Neuronal stem cell (in vitro differentiated cells): Measurements from ENCODE around the gene DEFB119.

Experiments used
- DNase-seq: peaks from one replicate; pipeline ENCODE4 v3.0.0-alpha.2; 2013; ENCODE audit warnings: low spot score
- H2AFZ ChIP-seq: one replicate; pipeline ENCODE4 v1.6.1; 2013; ENCODE audit warnings: mild to moderate bottlenecking, low read length, inconsistent platforms
- H2AK5ac ChIP-seq: 2 replicates; pipeline ENCODE4 v1.6.1; 2013; ENCODE audit warnings: low read depth, mild to moderate bottlenecking, inconsistent platforms, low read length, moderate library complexity, mixed read lengths
- H2BK120ac ChIP-seq: 2 replicates; pipeline ENCODE4 v1.6.1; 2013; ENCODE audit warnings: low read depth, mild to moderate bottlenecking, inconsistent platforms, low read length, moderate library complexity, mixed read lengths
- H2BK12ac ChIP-seq: one replicate; pipeline ENCODE4 v1.6.1; 2013; ENCODE audit warnings: low read length, inconsistent platforms
- H2BK15ac ChIP-seq: 2 replicates; pipeline ENCODE4 v1.6.1; 2013; ENCODE audit warnings: mild to moderate bottlenecking, low read length, inconsistent platforms, mixed read lengths
- H2BK5ac ChIP-seq: one replicate; pipeline ENCODE4 v1.6.1; 2013; ENCODE audit warnings: inconsistent platforms, mild to moderate bottlenecking, low read length, moderate library complexity
- H3K14ac ChIP-seq: one replicate; pipeline ENCODE4 v1.6.1; 2013; ENCODE audit warnings: low read length, inconsistent platforms
- H3K18ac ChIP-seq: 2 replicates; pipeline ENCODE4 v1.6.1; 2013; ENCODE audit warnings: low read length, inconsistent platforms
- H3K23ac ChIP-seq: 2 replicates; pipeline ENCODE4 v1.6.1; 2013; ENCODE audit warnings: low read depth, mild to moderate bottlenecking, mixed read lengths, low read length, inconsistent platforms; ENCODE audit not compliant: poor library complexity
- H3K27ac ChIP-seq: replicated peaks from 3 replicates; pipeline ENCODE4 v1.5.1; 2013; ENCODE audit warnings: low read length, inconsistent platforms
- H3K27me3 ChIP-seq, 3 experiments: 2 replicates each; pipeline ENCODE4 v1.6.1; 2013; ENCODE audit warnings: low read length in 3 of 3, mild to moderate bottlenecking in 2 of 3, inconsistent platforms in 1 of 3, low read depth in 1 of 3, mixed read lengths in 1 of 3, moderate library complexity in 1 of 3; ENCODE audit not compliant: control insufficient read depth in 3 of 3, insufficient read depth in 3 of 3
- H3K36me3 ChIP-seq, 2 donors: replicated peaks in 1 of 2; 2 replicates each; pipeline ENCODE4 v1.6.1; 2013; ENCODE audit warnings: low read length in 2 of 2; ENCODE audit not compliant: control insufficient read depth in 2 of 2, insufficient read depth in 2 of 2
- H3K4ac ChIP-seq: 2 replicates; pipeline ENCODE4 v1.6.1; 2013; ENCODE audit warnings: inconsistent platforms, mild to moderate bottlenecking, low read length, moderate library complexity
- H3K4me1 ChIP-seq, 2 donors: 1 replicate in 1 of 2; 2 replicates in 1 of 2; pipeline ENCODE4 v1.6.1; 2013; ENCODE audit warnings: low read length in 2 of 2, low read depth in 1 of 2; ENCODE audit not compliant: control insufficient read depth in 2 of 2, insufficient read depth in 1 of 2
- H3K4me2 ChIP-seq: one replicate; pipeline ENCODE4 v1.6.1; 2013; ENCODE audit warnings: mild to moderate bottlenecking, low read length, inconsistent platforms; ENCODE audit not compliant: insufficient read depth, poor library complexity, severe bottlenecking
- H3K4me3 ChIP-seq, 2 donors: 2 replicates each; pipeline ENCODE4 v1.5.1; 2013; ENCODE audit warnings: low read length in 2 of 2, mild to moderate bottlenecking in 2 of 2, inconsistent platforms in 1 of 2, moderate library complexity in 1 of 2
- H3K79me1 ChIP-seq: one replicate; pipeline ENCODE4 v1.6.1; 2013; ENCODE audit warnings: low read depth, mild to moderate bottlenecking, inconsistent platforms, low read length, moderate library complexity
- H3K9ac ChIP-seq: one replicate; pipeline ENCODE4 v1.6.1; 2013; ENCODE audit warnings: mild to moderate bottlenecking, low read depth, low read length, inconsistent platforms; ENCODE audit not compliant: poor library complexity
- H3K9me3 ChIP-seq, 2 donors: replicated peaks in 1 of 2; 2 replicates each; pipeline versions ENCODE3 to v1.6.1; 2013; ENCODE audit warnings: low read length in 2 of 2, mild to moderate bottlenecking in 2 of 2, inconsistent platforms in 1 of 2, low read depth in 1 of 2, mixed read lengths in 1 of 2, moderate library complexity in 1 of 2; ENCODE audit not compliant: control insufficient read depth in 2 of 2, insufficient read depth in 1 of 2
- H4K8ac ChIP-seq: one replicate; pipeline ENCODE4 v1.6.1; 2013; ENCODE audit warnings: low read depth, mild to moderate bottlenecking, inconsistent platforms, low read length, moderate library complexity
- H4K91ac ChIP-seq: one replicate; pipeline ENCODE4 v1.6.1; 2013; ENCODE audit warnings: low read length, low read depth, mild to moderate bottlenecking, inconsistent platforms; ENCODE audit not compliant: poor library complexity
- WGBS, 2 donors: extraction: QIAGEN DNeasy Blood & Tissue Kit; methylation state at CpG; one replicate each; pipeline ENCODE4 v1.1.7; 2013; ENCODE audit warnings: missing lambda C conversion rate in 2 of 2, mixed read lengths in 1 of 2; ENCODE audit not compliant: insufficient read length in 2 of 2, insufficient replicate concordance in 1 of 2; ENCODE audit errors: extremely low coverage in 2 of 2; 5-methylcytosine and 5-hydroxymethylcytosine counted together

The DEFB119 gene

DNA sequence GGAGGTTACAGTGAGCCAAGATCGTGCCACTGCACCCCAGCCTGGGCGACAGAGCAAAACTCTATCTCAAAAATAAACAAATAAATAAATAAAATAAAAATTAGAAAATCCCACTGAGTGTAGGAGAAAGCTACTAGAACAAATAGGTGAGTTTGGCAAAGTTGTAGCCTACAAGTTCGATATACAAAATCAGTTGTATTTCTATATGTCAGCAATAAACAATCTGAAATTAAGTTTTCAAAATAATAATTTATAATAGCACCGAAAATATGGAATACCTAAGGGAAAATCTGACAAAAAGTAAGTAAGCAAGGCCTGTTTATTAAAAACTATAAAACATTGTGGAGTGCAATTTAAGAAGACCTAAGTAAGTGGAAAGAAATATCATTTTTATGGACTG lies 27.1 kb downstream of the DEFB119 start:
- WGBS, 2 donors, result no CpG with 5 or more reads among the region's 4 CpGs
- Histone ChIP-seq H4K8ac (no peak overlapping the region), H2AFZ (no peak overlapping the region)

DNA sequence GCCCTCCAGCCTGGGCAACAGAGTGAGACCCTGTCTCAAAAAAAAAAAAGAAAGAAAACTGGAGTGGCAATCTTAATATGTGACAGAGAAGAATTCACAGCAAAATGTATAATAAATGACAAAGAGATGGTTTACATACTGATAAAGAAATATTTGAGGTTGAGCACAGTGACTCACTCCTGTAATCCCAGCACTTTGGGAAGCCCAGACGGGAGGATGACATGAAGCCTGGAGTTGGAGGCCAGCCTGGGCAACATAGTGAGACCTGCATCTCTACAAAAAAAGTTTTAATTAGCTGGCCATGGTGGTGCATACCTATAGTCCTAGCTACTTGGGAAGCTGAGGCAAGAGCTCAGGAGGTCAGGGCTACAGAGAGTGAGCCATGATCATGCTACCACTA lies 34.4 kb downstream of the DEFB119 start:
- Histone ChIP-seq H3K18ac (no peak overlapping the region), H3K23ac (no peak overlapping the region), H2BK15ac (no peak overlapping the region), H3K9ac (no peak overlapping the region), H3K4me3 (no peak overlapping the region), H3K27ac (no peak overlapping the region), H2BK5ac (no peak overlapping the region), H3K9me3 (peaks cover 0 to 21% of the 10 kb centered on the region in 2 donors), H2BK12ac (no peak overlapping the region), H3K4ac (no peak overlapping the region), H3K27me3 (peaks cover 0 to 3% (median 0%) of the 10 kb centered on the region in 3 experiments), H2AK5ac (no peak overlapping the region), H3K4me2 (no peak overlapping the region), H2BK120ac (no peak overlapping the region), H4K91ac (no peak overlapping the region), H3K4me1 (no peaks in the 10 kb centered on the region), H3K14ac (no peak overlapping the region), H2AFZ (no peak overlapping the region), H4K8ac (no peak overlapping the region), H3K79me1 (no peaks in the 10 kb centered on the region), H3K36me3 (no peaks in the 10 kb centered on the region)
- no CpG with 5 or more reads among the region's 1 CpG for WGBS, 2 donors
- DNase-seq, result no peak

More for the DNA sequence above, 27.1 kb downstream of the DEFB119 start:
- Histone ChIP-seq H3K14ac (no peak overlapping the region), H2BK5ac (no peak overlapping the region), H3K36me3 (no peaks in the 10 kb centered on the region), H3K4me3 (no peak overlapping the region), H3K79me1 (no peaks in the 10 kb centered on the region), H3K4me1 (no peaks in the 10 kb centered on the region), H4K91ac (no peak overlapping the region), H3K9ac (no peak overlapping the region), H3K4me2 (no peak overlapping the region), H2BK12ac (no peak overlapping the region), H3K27me3 (no peaks in the 10 kb centered on the region), H2BK120ac (no peak overlapping the region), H3K9me3 (peaks cover 0 to 16% of the 10 kb centered on the region in 2 donors), H2AK5ac (no peak overlapping the region), H2BK15ac (no peak overlapping the region), H3K18ac (no peak overlapping the region), H3K27ac (no peak overlapping the region), H3K4ac (no peak overlapping the region), H3K23ac (no peak overlapping the region)
- no peak for DNase-seq

DNA sequence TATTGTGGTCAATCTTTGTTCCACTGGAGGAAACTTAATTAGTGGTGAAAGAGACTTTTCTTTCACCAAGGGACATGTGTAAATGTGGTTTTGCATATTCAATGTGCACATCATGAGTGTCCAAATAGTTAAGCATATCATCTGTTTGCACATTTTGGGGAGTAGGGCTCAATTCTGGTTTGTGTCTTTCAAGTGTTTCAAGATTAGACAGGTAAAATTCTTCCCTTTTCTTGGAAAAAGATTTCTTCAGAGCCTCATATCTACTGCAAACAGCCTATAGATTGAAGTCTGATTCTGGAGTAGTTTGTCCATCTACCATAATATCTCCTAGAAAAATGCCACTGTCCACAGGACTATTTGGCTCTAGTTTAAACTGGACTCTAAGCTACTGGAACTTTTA lies 48.9 kb downstream of the DEFB119 start:
- no peak overlapping the region for H2AK5ac ChIP-seq
- no peak overlapping the region for H3K9ac ChIP-seq
- no peak for DNase-seq
- H3K27me3 ChIP-seq, result no peaks in the 10 kb centered on the region
- no peak overlapping the region for H2BK15ac ChIP-seq
- H4K8ac ChIP-seq, result no peak overlapping the region
- no peak overlapping the region for H3K4ac ChIP-seq
- H3K79me1 ChIP-seq, result no peaks in the 10 kb centered on the region
- no peak overlapping the region for H2BK120ac ChIP-seq
- no peak overlapping the region for H3K14ac ChIP-seq
- H3K4me3 ChIP-seq, result no peak overlapping the region
- peaks cover 0 to 10% of the 10 kb centered on the region in 2 donors for H3K9me3 ChIP-seq
- H3K4me1 ChIP-seq, result no peaks in the 10 kb centered on the region
- H3K18ac ChIP-seq, result no peak overlapping the region
- no peak overlapping the region for H3K27ac ChIP-seq
- no peak overlapping the region for H3K23ac ChIP-seq
- no peak overlapping the region for H2BK12ac ChIP-seq
- H3K36me3 ChIP-seq, result no peaks in the 10 kb centered on the region
- no peak overlapping the region for H2BK5ac ChIP-seq
- no peak overlapping the region for H3K4me2 ChIP-seq
- no peak overlapping the region for H4K91ac ChIP-seq
- no peak overlapping the region for H2AFZ ChIP-seq

DNA sequence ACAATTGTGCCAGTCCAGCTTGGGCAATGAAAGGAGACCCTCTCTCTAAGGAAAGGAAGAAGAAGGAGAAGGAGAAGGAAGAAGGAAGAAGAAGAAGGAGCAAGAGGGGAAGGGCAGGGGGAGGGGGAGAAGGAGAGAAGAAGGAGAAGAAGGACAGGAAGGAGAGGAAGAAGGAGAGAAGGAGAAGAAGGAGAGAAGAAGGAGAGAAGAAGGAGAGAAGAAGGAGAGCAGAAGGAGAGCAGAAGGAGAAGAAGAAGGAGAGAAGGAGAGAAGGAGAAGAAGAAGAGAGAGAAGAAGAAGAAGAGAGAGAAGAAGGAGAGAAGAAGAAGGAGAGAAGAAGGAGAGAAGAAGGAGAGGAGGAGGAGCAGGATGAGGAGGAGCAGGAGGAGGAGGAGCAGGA lies 59.5 kb downstream of the DEFB119 start:
- no peak overlapping the region for H3K18ac ChIP-seq
- no peak overlapping the region for H3K14ac ChIP-seq

More for the DNA sequence above, 59.5 kb downstream of the DEFB119 start:
- Histone ChIP-seq H3K9me3 (peaks cover 0 to 8% of the 10 kb centered on the region in 2 donors), H2BK5ac (no peak overlapping the region), H3K4me3 (no peak overlapping the region), H3K4me1 (no peaks in the 10 kb centered on the region), H3K9ac (no peak overlapping the region), H3K4ac (no peak overlapping the region), H2BK12ac (no peak overlapping the region), H3K79me1 (no peaks in the 10 kb centered on the region), H3K4me2 (no peak overlapping the region), H2AFZ (no peak overlapping the region), H3K36me3 (no peaks in the 10 kb centered on the region), H3K27me3 (no peaks in the 10 kb centered on the region), H4K91ac (no peak overlapping the region), H3K23ac (no peak overlapping the region), H3K27ac (no peak overlapping the region), H2BK15ac (no peak overlapping the region), H2AK5ac (no peak overlapping the region), H2BK120ac (no peak overlapping the region), H4K8ac (no peak overlapping the region)
- no peak for DNase-seq
